ENCODE data around the gene CDNF.

DNA sequence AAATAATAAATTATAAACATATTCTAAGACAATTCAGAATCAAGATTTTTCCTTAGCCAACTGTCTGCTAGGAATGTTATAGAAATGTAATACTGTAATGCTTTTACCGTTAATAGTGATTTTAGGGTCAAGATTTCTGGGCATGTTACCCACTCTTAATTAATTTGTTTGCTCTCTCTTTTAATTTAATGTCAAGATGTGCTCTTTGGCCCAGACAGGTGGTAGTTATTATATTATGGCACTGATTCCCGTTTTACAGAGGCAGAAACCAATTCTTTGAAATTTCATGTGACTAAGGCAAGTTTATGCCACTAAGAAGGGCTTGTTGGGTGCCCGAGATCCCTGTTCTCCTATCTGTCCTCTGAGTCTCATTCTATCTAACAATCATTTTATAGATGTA lies 62.2 kb downstream of the CDNF start:
- no peak for TF ChIP-seq FOXP2 (optimal IDR thresholded peaks at IDR 0.05; ENCODE audit: borderline replicate concordance, extremely low read depth, extremely low read length, insufficient read depth)
- TF ChIP-seq POLR2AphosphoS5 (IDR thresholded peaks at IDR 0.05; ENCODE audit: low read depth, low read length), result no peak
- TF ChIP-seq SIN3A (IDR thresholded peaks at IDR 0.05; ENCODE audit: borderline replicate concordance, insufficient read depth, low read length), result no peak

All from PFSK-1 (cell line).